ENCODE measurements around the gene SEC61B.

DNA sequence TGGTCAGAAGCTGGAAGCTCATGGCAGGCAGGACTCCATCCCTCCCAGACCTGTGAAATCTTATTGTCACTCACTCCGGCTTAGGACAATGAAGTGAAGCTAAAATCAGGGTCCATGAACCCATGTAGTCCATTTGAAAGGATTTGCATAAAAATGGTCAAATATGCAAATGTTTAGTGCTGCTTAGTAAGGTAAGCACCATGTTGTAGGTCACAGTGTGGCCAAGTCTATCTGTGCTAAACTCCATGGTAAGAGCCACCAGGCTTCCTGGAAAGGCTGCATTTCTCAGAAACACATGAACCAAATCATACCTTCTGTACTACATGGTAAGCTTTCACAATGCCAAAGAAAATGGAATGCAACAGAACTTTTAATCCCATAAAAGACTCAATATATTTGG, 6.0 kb upstream of the SEC61B start:
- TF ChIP-seq, protein P1, sequence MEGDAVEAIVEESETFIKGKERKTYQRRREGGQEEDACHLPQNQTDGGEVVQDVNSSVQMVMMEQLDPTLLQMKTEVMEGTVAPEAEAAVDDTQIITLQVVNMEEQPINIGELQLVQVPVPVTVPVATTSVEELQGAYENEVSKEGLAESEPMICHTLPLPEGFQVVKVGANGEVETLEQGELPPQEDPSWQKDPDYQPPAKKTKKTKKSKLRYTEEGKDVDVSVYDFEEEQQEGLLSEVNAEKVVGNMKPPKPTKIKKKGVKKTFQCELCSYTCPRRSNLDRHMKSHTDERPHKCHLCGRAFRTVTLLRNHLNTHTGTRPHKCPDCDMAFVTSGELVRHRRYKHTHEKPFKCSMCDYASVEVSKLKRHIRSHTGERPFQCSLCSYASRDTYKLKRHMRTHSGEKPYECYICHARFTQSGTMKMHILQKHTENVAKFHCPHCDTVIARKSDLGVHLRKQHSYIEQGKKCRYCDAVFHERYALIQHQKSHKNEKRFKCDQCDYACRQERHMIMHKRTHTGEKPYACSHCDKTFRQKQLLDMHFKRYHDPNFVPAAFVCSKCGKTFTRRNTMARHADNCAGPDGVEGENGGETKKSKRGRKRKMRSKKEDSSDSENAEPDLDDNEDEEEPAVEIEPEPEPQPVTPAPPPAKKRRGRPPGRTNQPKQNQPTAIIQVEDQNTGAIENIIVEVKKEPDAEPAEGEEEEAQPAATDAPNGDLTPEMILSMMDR (IDR thresholded peaks at IDR 0.05; ENCODE audit: extremely low read depth in 1 of 2, insufficient read depth in 1 of 2, low read depth in 1 of 2, low read length in 2 of 2), result no peak
- TF ChIP-seq EZH2 (IDR thresholded peaks at IDR 0.05; ENCODE audit: borderline replicate concordance, low read depth, low read length, severe bottlenecking) (no peak), POLR2A (IDR thresholded peaks at IDR 0.05; ENCODE audit: low read depth, low read length) (no peak)

All from endothelial cell of umbilical vein (primary cell).